GM12878 (cell line): ENCODE results near the gene HPD. TPM values are rescaled to one million over a fixed set of nuclear protein-coding genes. Genes with fewer than 3 reads are reported as not detected.

ENCODE experiments used
- CTCF ChIP-seq, 3 experiments: IDR thresholded peaks in 2 of 3; conservative IDR thresholded peaks in 1 of 3; 2 replicates each; pipeline ENCODE4 v1.5.1; 2011; ENCODE audit warnings: low read depth in 3 of 3, low read length in 3 of 3, mild to moderate bottlenecking in 3 of 3, control low read depth in 2 of 3, moderate library complexity in 2 of 3, inconsistent platforms in 1 of 3, mixed read lengths in 1 of 3; ENCODE audit not compliant: control insufficient read depth in 2 of 3, insufficient read depth in 1 of 3; ENCODE audit errors: extremely low read depth in 1 of 3
- NR2F1 ChIP-seq: fragments of 450-650 bp; conservative IDR thresholded peaks from 2 replicates; pipeline ENCODE4 v1.6.1; 2017; ENCODE audit warnings: mild to moderate bottlenecking
- REST ChIP-seq: IDR thresholded peaks from 2 replicates; pipeline ENCODE4 v1.6.1; 2012; ENCODE audit warnings: mild to moderate bottlenecking, low read depth, low read length
- RFX5 ChIP-seq: IDR thresholded peaks from 2 replicates; pipeline ENCODE4 v1.6.1; 2011; ENCODE audit warnings: low read depth, low read length, improper control_type of control experiment
- RUNX3 ChIP-seq: IDR thresholded peaks from 2 replicates; pipeline ENCODE4 v1.6.1; 2012; ENCODE audit warnings: low read length, inconsistent platforms
- ZNF687 ChIP-seq: fragments of 450-650 bp; IDR thresholded peaks from 2 replicates; pipeline ENCODE4 v1.6.1; 2017; ENCODE audit warnings: mild to moderate bottlenecking, moderate library complexity
- polyA plus RNA-seq, 11 experiments: library from polyadenylated mRNA; depleted of rRNA in 4 of 11; unstranded in 6 of 11; stranded (reverse) in 5 of 11; fragments of >200 nt; fragmentation: Nextera tagmentation in 4 of 11; fragmentation: Illumina TruSeq in 1 of 11; extraction: Ambion mirVana in 4 of 11; extraction: Trizol in 1 of 11; gene quantifications; 1 replicate in 1 of 11; 2 replicates in 10 of 11; pipeline versions ENCODE4 v1.2.1 to v1.2.3, GENCODE V29; 2011 to 2016; ENCODE audit warnings: inconsistent platforms in 2 of 11, missing spikeins in 2 of 11, low read depth in 1 of 11
- total RNA-seq, 4 experiments: library from RNA; depleted of rRNA in 3 of 4; stranded (reverse); fragments of >200 nt in 3 of 4; fragmentation: Illumina TruSeq in 1 of 4; extraction: Trizol in 1 of 4; gene quantifications; 2 replicates each; pipeline versions ENCODE4 v1.2.1 to v1.2.3, GENCODE V29; 2013 to 2021

Gene HPD
- total and polyA plus RNA-seq, 10 of the 15 experiments (the other 5 are each of a cell fraction or from before 2014, with no cell fraction given), result 0.04 to 0.69 (median 0.28) TPM; not detected in 7

GRCh38 chr12:121811434-121812319, 47.0 kb downstream of the HPD start (continued):
- TF ChIP-seq REST (0 out of 2 replicates have a peak, but pooled peaks have one; percentile 7), NR2F1 (peak; percentile 40; the same call in 1 of the 2 replicates), RUNX3 (peak; percentile 34), ZNF687 (0 out of 2 replicates have a peak, but pooled peaks have one; percentile 13), RFX5 (no peak), CTCF (IDR thresholded peaks at IDR 0.05 in 2 of 3, conservative IDR thresholded peaks at IDR 0.05 in 1 of 3; ENCODE audit: control insufficient read depth in 2 of 3, extremely low read depth in 1 of 3, insufficient read depth in 1 of 3, low read depth in 3 of 3, low read length in 3 of 3) (peak; percentile 76 to 92 (median 88); a peak in 5 of 6 replicates)
